Osteocyte (in vitro differentiated cells): ENCODE measurements around the gene MICU1. TPM values are rescaled to one million over a fixed set of nuclear protein-coding genes. Genes with fewer than 3 reads are reported as not detected.

Source experiments
- DNase-seq: peaks from one replicate; pipeline ENCODE4 v3.0.0; 2021; ENCODE audit warnings: mixed read lengths; ENCODE audit not compliant: unreplicated experiment; ENCODE audit errors: extremely low spot score
- H3K27ac Mint-ChIP-seq: one replicate; pipeline ENCODE4 v1.8.0; 2021; ENCODE audit warnings: mild to moderate bottlenecking, mixed read lengths; ENCODE audit not compliant: unreplicated experiment
- H3K27me3 Mint-ChIP-seq: one replicate; pipeline ENCODE4 v1.8.0; 2021; ENCODE audit warnings: mixed read lengths; ENCODE audit not compliant: unreplicated experiment
- H3K36me3 Mint-ChIP-seq: one replicate; pipeline ENCODE4 v1.8.0; 2021; ENCODE audit warnings: mixed read lengths; ENCODE audit not compliant: unreplicated experiment
- H3K4me1 Mint-ChIP-seq: one replicate; pipeline ENCODE4 v1.8.0; 2021; ENCODE audit warnings: mixed read lengths; ENCODE audit not compliant: unreplicated experiment
- H3K4me3 Mint-ChIP-seq: one replicate; pipeline ENCODE4 v1.8.0; 2021; ENCODE audit warnings: mild to moderate bottlenecking, moderate library complexity, mixed read lengths; ENCODE audit not compliant: unreplicated experiment
- H3K9me3 Mint-ChIP-seq: one replicate; pipeline ENCODE4 v1.8.0; 2021; ENCODE audit warnings: mixed read lengths; ENCODE audit not compliant: unreplicated experiment
- total RNA-seq: library from RNA; stranded (reverse); gene quantifications from 2 replicates; pipeline ENCODE4 v1.2.1, GENCODE V29; 2021
- TF ChIP-seq, protein P1 (sequence below): fragments of 200-600 bp; sonication (generic); IDR thresholded peaks from 2 replicates; pipeline ENCODE4 v1.5.0; 2021; ENCODE audit warnings: antibody characterized with exemption, mild to moderate bottlenecking, moderate library complexity

The MICU1 gene
- total RNA-seq, 1 donor from 2014 or later: 58.9 TPM

DNA sequence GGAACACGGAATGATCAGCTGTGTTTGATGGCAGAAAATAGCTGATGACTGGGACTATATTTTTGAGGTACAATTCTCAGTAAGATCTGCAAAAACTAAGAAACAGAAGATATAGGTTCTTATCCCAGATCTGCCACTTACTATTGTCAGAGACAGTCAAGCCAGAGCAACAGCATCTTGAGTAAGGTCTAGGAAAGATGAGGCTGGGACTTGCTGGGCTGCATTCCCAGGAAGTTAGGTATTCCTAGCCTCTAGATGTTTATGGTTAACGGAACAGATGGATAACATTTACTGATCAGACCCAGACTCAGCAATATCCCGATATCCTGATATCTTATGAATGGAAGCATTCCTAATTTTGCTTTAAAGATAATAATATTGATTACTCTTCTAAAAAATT is 202.5 kb downstream of the MICU1 start:
- Mint-ChIP-seq H3K27me3 (no peaks in the 10 kb centered on the region), H3K4me1 (peaks cover 9% of the 10 kb centered on the region), H3K36me3 (peaks cover 25% of the 10 kb centered on the region), H3K4me3 (no peak overlapping the region), H3K27ac (no peak overlapping the region), H3K9me3 (peaks cover 4% of the 10 kb centered on the region)
- TF ChIP-seq, protein P1, sequence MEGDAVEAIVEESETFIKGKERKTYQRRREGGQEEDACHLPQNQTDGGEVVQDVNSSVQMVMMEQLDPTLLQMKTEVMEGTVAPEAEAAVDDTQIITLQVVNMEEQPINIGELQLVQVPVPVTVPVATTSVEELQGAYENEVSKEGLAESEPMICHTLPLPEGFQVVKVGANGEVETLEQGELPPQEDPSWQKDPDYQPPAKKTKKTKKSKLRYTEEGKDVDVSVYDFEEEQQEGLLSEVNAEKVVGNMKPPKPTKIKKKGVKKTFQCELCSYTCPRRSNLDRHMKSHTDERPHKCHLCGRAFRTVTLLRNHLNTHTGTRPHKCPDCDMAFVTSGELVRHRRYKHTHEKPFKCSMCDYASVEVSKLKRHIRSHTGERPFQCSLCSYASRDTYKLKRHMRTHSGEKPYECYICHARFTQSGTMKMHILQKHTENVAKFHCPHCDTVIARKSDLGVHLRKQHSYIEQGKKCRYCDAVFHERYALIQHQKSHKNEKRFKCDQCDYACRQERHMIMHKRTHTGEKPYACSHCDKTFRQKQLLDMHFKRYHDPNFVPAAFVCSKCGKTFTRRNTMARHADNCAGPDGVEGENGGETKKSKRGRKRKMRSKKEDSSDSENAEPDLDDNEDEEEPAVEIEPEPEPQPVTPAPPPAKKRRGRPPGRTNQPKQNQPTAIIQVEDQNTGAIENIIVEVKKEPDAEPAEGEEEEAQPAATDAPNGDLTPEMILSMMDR: no peak
- DNase-seq: no peak

DNA sequence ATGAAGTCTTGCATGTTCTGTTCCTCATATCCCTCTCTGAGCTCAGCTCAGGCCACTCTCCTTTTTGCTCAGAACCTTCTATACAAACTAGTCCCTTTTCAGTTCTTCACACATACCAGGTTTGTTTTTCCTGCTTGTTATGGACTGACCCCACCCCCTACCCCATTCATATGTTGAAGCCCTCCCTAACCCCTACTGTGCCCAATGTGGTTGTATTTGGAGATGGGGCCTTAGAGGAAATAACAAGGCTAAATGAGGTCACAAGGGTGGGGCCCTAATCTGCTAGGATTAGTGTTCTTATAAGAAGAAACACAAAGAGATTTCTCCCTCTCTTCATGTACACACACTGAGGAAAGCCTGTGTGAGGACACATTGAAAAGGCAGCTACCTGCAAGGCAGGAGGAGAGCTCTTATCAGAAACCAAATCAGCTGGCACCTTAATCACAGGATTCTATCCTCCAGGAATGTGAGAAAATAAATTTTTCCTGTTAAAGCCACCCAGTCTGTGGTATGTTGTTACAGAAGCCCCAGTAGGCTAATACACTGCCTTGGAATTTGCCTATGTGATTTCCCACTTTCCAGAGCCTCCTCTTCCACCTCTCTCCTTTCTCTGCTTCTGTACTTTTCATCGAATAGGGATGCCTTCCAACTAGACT is 203.9 kb downstream of the MICU1 start:
- no peaks in the 10 kb centered on the region for H3K27me3 Mint-ChIP-seq
- H3K36me3 Mint-ChIP-seq: peaks cover 25% of the 10 kb centered on the region
- DNase-seq: no peak
- no peak overlapping the region for H3K27ac Mint-ChIP-seq
- H3K9me3 Mint-ChIP-seq: peaks cover 4% of the 10 kb centered on the region
- peaks cover 17% of the 10 kb centered on the region for H3K4me1 Mint-ChIP-seq
- TF ChIP-seq, protein P1: no peak
- H3K4me3 Mint-ChIP-seq: no peak overlapping the region

DNA sequence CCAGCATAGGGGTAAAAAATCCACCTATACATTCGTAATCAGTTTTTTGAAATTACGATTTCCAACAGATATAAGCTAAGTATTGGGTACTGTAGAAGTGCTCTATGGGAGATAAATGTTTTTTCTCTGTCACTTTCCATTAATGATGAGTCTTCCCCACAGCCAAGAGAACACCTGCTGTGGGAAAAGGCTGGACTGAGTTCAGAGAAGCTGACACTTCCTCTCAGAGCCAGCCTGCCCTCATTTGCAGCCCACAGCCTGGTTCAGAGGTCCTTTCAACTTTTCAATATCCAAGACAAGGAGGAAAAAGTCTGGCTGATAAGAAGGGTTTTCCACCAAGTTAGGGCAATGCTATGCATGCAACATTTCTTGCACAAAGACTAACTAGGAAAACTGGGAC is 206.6 kb downstream of the MICU1 start:
- H3K27me3 Mint-ChIP-seq: no peaks in the 10 kb centered on the region
- H3K9me3 Mint-ChIP-seq: peaks cover 10% of the 10 kb centered on the region
- TF ChIP-seq, protein P1: no peak
- no peak for DNase-seq
- H3K4me1 Mint-ChIP-seq: peaks cover 17% of the 10 kb centered on the region
- no peak overlapping the region for H3K4me3 Mint-ChIP-seq
- peaks cover 31% of the 10 kb centered on the region for H3K36me3 Mint-ChIP-seq
- H3K27ac Mint-ChIP-seq: no peak overlapping the region

DNA sequence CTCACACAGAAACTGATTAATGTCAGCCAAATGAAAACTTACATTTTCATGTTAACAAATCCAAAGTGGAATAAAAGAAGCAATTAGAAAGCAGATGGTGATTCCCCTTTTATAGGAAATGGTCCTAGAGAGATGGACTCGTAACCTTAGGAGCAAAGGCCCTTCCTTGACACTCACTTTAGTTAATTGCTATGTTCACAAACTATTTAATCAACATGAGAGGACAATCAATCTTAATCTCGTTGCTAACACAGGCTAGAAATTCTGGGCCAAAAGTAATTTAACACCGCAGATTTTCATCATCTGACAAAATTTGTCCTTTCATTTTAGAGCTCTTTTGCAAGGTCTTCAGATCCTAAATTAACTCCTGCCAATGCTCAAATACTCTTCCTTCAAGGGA is 207.2 kb downstream of the MICU1 start:
- Mint-ChIP-seq H3K4me3 (no peak overlapping the region), H3K4me1 (peaks cover 17% of the 10 kb centered on the region), H3K36me3 (peaks cover 33% of the 10 kb centered on the region), H3K27ac (no peak overlapping the region), H3K9me3 (peaks cover 10% of the 10 kb centered on the region), H3K27me3 (no peaks in the 10 kb centered on the region)
- DNase-seq: no peak
- TF ChIP-seq, protein P1: no peak

DNA sequence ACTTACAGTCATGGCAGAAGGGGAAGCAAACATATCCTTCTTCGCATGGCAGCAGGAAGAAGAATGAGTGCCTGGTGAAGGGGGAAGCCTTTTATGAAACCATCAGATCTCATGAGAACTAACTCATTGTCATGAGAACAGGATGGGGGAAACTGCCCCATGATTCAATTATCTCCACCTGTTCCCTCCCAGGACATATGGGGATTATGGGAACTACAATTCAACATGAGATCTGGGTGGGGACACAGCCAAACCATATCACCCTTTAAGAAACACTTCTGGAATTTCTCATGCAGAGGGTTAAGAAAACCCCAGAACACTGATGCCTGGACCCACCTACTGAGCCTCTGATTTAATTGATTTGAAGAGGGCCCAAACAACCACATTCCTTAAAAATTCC is 207.9 kb downstream of the MICU1 start:
- TF ChIP-seq, protein P1: no peak
- Mint-ChIP-seq H3K27me3 (no peaks in the 10 kb centered on the region), H3K36me3 (peaks cover 34% of the 10 kb centered on the region), H3K9me3 (peaks cover 8% of the 10 kb centered on the region), H3K4me1 (peaks cover 17% of the 10 kb centered on the region), H3K27ac (no peak overlapping the region), H3K4me3 (no peak overlapping the region)
- DNase-seq: no peak
